Posterior vena cava (tissue), 2 donors: Measurements from ENCODE around the gene SEMA4D. TPM values are rescaled to one million over a fixed set of nuclear protein-coding genes. Genes with fewer than 3 reads are reported as not detected.
A peak's percentile ranks its signal among the peaks of the same experiment; 100 is the strongest.

Source experiments
- DNase-seq: peaks from one replicate; pipeline ENCODE4 v3.0.0-alpha.2; 2020; ENCODE audit warnings: low spot score
- intact Hi-C, 2 donors: fragments of 100-400 bp; cut with DNase I; formaldehyde crosslinking; loops; one replicate each; pipeline versions ENCODE4 v1.14.1 to v1.14.2; 2022 to 2023
- total RNA-seq, 2 donors: library from RNA; stranded (reverse); fragmentation: NEBNext Ultra II Directional; extraction: Animal tissue kit (Norgen Biotek cat#: 25700); gene quantifications; one replicate each; pipeline ENCODE4 v1.2.1, GENCODE V29; 2021
- donor health status: DM: yes; HTN: yes; CAD: no.
- donor health status: DM: yes; HTN: yes; CAD: no.

SEMA4D gene
- total RNA-seq, 2 donors from 2014 or later, result 10.0 to 14.1 TPM

DNA sequence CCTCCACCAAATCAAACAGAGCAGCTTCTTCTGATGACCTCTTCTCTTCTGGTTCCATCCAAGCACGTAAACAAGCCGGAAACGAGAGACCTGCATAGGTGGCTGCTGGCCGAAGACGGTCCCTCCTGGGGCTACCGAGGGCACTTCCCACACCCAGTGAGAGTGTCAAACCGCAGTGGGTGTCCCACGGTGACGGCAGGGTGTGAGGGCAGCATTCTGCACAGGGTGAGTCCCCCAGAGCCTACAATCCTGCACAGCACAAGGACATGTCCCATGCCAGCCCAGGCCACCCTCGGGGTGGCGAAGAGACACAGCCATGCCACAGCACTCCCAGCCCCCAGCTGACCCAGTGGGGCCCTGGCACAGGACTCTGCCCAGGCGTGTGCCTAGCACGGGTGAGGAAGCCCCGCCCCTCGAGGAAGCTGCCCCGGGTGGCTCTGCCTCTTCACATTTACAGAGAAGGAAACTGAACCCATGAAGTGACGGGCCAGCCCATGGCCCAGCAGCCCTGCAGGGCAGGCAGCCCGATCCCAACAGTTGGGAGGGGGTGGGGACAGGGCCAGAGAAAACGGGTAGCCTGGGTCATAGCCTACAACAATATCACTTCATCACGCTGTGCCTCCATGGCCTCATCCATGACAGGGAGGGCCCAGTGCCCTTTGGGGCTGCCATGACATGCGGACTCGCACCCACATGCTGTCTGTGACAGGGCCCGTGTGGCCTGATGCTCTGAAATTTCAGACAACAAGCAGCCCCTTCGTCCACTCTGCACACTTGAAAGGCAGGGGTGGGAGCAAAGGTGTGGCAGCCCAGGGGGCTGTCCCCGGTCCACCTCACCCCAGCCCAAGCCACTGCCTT is 43.2 kb downstream of the SEMA4D start:
- intact Hi-C loops, result no loop called here
- DNase-seq, result peak; percentile 76

- peak; percentile 41 for DNase-seq
- intact Hi-C loops, result no loop called here
These were observed 44.5 kb downstream of the SEMA4D start for GRCh38 chr9:89453452-89453851.

DNA sequence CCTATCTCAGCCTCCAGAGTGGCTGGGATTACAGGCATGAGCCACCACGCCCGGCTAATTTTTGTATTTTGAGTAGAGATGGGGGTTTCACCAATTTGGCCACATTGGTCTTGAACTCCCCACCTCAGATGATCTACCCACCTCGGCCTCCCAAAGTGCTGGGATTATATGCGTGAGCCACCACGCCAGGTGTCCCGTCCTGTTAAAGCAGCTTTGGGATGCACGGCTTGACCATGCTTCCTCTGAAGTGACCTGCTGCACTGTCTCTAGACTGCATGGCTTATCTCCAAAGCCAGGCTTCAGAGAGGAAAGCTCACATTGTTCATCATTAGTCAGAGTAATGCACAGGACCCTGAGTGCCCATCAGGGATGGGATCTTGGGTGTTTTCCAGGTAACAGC is 45.4 kb downstream of the SEMA4D start:
- peak; percentile 40 for DNase-seq
- intact Hi-C loops, result no loop called here

DNA sequence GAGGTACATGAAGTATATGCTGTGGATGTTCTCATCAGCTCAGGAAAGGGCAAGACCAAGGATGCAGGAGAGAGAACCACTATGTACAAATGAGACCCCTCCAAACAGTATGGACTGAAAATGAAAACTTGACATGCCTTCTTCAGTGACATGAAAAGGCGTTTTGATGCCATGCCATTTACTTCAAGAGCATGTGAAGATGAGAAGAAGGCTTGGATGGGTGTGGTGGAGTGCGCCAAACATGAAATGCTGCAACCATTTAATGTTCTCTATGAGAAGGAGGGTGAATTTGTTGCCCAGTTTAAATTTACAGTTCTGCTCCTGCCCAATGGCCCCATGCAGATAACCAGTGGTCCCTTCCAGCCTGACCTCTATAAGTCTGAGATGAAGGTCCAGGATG is 47.7 kb downstream of the SEMA4D start:
- no peak for DNase-seq
- intact Hi-C loops, result no loop called here

- peak; percentile 76 for DNase-seq
- intact Hi-C loops, result no loop called here
These were observed 48.6 kb downstream of the SEMA4D start for GRCh38 chr9:89449261-89449671.

DNA sequence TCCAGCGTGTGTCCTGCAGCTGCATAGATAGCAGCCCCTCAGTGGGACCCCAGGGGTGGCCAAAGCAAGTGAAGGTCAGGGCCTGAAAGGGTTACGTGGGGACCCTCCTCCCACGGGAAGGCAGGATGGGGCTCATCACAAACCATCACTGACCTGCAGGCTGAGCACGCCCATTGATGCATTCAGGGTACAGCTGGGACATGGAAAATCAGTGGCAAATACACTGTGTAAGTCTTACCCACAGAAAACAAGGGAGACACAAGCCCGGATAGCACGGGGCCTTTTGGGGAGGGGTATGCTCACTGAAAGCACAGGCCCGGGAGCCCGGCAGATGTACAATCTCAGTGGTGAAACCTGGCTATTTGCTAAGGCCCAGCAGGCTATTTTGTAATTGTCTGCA is 49.1 kb downstream of the SEMA4D start:
- intact Hi-C loops, result no loop called here
- DNase-seq, result peak; percentile 35

GRCh38 chr9:89448381-89448780 is 49.5 kb downstream of the SEMA4D start:
- peak; percentile 50 for DNase-seq
- intact Hi-C loops, result no loop called here

DNA sequence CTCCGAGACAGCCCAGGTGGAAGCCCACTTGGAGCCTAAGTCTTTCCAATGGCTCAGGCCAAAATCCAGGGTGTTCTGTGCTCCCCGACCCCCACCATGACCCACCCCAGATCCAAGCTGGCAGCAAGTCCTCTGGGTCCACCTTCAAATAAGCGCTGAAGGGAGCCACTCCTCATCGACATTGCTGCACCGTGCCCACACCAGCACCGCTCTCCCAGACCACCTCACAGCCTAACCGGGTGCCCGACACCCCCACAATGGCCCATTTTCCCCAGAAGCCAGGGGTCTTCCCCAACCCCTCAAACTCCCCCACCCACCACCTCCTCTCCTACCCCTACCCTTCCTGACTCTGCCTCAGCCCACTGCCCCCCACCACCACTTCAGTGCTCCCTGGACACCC is 50.5 kb downstream of the SEMA4D start:
- intact Hi-C loops, result no loop called here
- peak; percentile 58 for DNase-seq

DNA sequence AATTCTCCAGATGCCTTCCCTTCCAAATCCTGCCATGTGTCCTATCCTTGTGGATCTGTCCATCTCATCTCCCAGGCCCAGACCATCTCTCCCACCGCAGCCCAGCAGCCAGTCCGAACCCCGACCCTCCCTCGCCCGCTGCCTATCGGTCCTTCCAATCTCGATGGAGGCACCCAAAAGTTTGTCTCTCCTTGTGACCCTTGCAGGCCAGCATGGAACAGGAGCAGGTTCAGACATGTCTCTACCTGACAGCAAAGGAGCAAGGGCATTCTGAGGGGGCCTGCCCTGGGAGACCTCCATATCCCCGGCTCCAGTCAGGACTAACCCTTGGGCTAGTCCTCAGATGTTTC is 51.0 kb downstream of the SEMA4D start:
- intact Hi-C loops, result no loop called here
- peak; percentile 75 for DNase-seq

DNA sequence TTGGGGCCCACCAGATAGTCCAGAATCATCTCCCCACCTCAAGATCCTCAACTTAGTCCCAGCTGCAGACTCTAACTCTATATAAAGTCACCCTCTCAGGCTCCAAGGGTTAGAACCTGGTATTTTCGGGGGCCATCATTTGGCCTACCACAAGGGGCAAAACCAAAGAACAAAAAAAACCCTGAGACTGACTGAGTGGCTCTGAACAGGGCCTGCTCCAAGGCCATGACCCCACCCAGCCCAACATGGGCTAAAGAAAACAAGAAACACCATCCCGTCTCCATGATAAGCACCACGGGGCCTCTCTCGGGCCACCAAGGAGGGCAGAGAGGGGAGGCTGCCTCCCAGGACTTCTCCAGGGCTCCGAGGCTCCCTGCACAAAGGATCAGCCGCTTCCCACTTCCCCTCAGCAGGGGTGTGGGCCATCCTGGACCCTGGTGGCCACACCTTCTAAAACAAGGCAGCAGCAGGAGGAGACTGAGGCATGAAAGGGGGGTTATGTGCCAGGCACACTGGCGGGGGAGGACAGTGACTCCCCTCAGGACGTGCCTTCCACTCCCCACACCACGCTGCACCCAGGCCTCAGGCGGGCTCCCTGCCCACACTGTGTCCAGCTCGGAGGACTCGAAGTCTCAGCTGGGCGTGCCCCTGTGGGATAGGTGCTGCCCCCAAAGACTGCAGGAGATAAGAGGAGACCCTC is 51.5 kb downstream of the SEMA4D start:
- intact Hi-C loops, result no loop called here
- peak; percentile 49 for DNase-seq

- DNase-seq, result peak; percentile 60
- intact Hi-C loops, result no loop called here
These were observed 52.1 kb downstream of the SEMA4D start for GRCh38 chr9:89445801-89446251.

DNA sequence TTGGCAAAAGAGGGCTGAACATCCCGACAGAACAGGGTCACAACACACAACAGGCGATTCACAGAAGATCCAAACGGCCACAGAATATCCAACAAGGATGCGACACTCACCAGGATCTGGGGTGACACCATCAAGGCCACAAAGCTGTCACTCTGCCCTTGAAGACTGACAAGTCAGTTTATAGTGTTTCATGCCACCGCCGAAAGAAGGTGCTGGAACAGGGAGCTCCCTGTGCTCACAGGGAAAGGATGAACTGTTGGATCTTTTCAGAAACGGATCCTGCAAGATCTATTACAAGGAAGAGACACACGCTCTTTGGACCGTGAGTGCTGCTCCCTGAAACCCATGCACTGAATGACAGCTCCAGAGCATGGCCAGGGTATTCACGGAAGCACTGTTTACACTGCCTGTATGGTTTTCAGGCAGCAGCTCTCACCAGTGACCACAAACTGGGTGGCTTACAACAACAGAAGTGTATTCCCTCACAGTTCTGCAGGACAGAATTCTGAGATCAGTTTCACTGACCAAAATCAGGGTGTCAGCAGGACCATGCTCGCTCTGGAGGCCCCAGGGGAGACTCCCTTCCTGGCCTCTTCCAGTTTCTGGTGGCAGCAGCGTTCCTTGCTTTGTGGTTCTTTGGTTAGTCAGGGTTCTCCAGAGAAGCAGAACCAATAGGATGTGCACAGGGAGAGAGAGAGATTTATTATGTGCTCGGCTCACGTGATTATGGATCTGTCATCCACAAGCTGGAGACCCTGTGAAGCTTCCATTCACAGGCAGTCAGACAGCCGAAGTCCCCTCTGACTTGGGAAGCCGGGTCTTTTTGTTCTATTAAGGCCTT is 52.8 kb downstream of the SEMA4D start:
- intact Hi-C loops, result no loop called here
- peak; percentile 49 for DNase-seq

DNA sequence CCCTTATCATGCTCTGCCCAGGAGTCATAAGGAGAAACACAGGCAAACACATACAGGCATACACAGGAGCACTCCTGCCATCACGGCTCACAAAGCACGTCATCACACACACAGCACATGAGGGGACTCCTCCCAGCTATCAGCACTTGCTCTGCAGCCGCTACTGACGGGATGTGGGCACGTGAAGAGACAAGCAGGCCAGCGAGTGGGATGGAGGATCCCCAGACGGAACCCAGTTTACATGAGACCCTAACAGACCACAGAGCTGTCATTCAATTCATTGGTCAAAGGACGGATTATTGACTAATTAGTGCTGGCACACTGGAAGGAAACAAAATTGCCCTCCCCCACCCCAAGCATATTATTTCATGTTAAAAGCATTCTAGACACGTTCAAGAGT is 53.6 kb downstream of the SEMA4D start:
- intact Hi-C loops, result no loop called here
- DNase-seq, result no peak

DNA sequence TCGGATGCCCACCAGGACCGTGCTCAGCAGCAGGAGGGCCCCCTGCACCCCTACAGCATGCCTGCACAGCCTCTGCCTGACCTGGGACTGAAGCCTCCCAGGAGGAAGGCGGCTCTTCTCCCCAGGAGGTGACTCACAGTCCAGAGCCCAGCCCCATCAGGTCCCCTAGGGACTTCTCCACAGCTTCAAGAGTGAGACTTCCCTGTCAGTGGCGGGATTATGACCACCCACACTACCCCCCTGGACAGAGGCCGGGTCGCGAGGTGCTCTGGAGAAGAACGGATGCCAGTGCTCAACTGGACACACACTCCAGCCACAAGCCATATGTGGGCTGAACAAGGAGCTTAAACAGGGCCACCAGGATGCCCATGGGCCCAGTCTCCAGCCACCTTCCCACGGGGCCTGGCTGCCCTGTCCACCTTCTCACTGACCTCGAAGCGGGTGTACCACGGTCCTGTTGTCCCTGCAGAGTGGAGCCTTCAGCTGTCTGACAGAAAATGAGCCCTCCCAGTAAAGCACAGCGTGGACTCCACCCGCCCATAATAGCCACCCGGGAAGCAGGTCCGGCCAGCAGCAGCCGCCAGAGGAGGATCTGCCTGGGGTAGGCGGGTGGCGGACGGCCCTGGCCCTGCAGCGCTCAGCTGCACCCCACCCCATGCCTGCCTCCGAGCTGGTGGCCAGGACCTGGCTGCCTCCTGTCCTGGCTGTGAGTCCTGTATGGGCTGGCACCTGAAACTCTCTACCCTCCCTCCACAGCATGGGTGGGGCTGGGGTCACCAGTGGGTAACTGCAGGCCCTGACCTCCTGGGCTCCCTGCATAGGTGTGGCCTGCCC is 54.7 kb downstream of the SEMA4D start:
- DNase-seq, result no peak
- intact Hi-C loops, result no loop called here

GRCh38 chr9:89442501-89442978 is 55.4 kb downstream of the SEMA4D start:
- DNase-seq, result no peak
- intact Hi-C loops, result no loop called here

DNA sequence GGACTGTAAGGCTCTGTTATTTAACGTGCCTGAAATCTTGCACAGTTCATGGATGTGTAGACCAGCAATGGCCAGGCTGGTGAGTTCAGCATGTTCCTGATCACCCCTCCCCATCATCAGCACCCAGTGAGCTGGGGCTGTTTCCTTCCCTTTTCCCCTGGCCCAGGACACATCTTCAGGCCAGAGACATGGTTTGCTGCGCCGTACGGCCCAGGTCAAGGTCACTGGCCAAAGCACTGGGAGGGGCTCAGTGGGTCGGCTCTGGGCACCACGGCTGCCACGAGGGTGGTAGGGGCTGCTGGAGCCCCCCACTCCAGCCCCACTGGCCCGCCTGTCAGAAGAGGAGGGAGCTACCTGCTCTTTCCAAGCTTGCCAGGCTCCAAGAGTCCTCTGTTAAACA is 55.9 kb downstream of the SEMA4D start:
- no peak for DNase-seq
- intact Hi-C loops, result no loop called here

DNA sequence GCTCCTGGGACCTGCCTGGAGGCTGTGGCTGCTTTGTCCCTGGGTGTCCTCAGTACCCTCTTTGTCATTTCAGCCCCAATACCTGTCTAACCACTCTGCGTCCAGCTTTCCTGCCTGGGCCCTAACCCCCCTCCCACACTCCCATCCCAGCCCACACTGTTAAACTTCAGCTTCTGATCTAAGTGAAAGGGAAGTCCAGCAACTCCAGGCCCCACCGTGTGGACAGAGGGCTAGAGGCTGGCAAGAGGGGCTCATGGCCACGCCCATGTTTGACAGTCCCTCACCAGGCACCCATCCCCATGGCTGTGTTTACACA is 56.3 kb downstream of the SEMA4D start:
- intact Hi-C loops, result no loop called here
- no peak for DNase-seq

GRCh38 chr9:89440951-89441654 is 56.8 kb downstream of the SEMA4D start:
- no peak for DNase-seq
- intact Hi-C loops, result no loop called here

- peak; percentile 87 for DNase-seq
- intact Hi-C loops, result no loop called here
These were observed 57.4 kb downstream of the SEMA4D start for GRCh38 chr9:89440548-89440947.
